IMR-90 (cell line): ENCODE measurements around the gene PDCD1LG2. TPM values are rescaled to one million over a fixed set of nuclear protein-coding genes. Genes with fewer than 3 reads are reported as not detected.

Experiments
- CEBPB ChIP-seq: IDR thresholded peaks from 2 replicates; pipeline ENCODE4 v1.6.1; 2012; ENCODE audit warnings: low read depth, low read length, improper control_type of control experiment
- CHD1 ChIP-seq: IDR thresholded peaks from 2 replicates; pipeline ENCODE4 v1.6.1; 2012; ENCODE audit warnings: low read depth, low read length, improper control_type of control experiment
- FOS ChIP-seq: fragments of 150-350 bp; IDR thresholded peaks from 2 replicates; pipeline ENCODE4 v1.6.1; 2016; ENCODE audit warnings: low read depth, low read length
- NFE2L2 ChIP-seq: fragments of 150-350 bp; IDR thresholded peaks from 2 replicates; pipeline ENCODE4 v1.6.1; 2016; ENCODE audit warnings: low read depth, mild to moderate bottlenecking, low read length
- POLR2A ChIP-seq: IDR thresholded peaks from 2 replicates; pipeline ENCODE4 v1.6.1; 2012; ENCODE audit warnings: mild to moderate bottlenecking, low read depth, low read length
- RCOR1 ChIP-seq: IDR thresholded peaks from 2 replicates; pipeline ENCODE4 v1.6.1; 2012; ENCODE audit warnings: mild to moderate bottlenecking, low read length, improper control_type of control experiment; ENCODE audit not compliant: insufficient replicate concordance
- RFX5 ChIP-seq: IDR thresholded peaks from 2 replicates; pipeline ENCODE4 v1.8.0; 2012; ENCODE audit warnings: low read depth, mild to moderate bottlenecking, low read length, moderate library complexity
- SMC3 ChIP-seq: fragments of 150-350 bp; IDR thresholded peaks from 2 replicates; pipeline ENCODE4 v1.6.1; 2016; ENCODE audit warnings: low read depth, mild to moderate bottlenecking, antibody characterized with exemption, low read length, moderate library complexity
- polyA plus RNA-seq, 3 experiments: library from polyadenylated mRNA; depleted of rRNA; stranded (reverse); fragments of >200 nt; gene quantifications; 2 replicates each; pipeline ENCODE4 v1.2.3, GENCODE V29; 2012; ENCODE audit warnings: low replicate concordance in 1 of 3
- total RNA-seq: library from RNA; depleted of rRNA; stranded (reverse); fragments of >200 nt; gene quantifications from 2 replicates; pipeline ENCODE4 v1.2.3, GENCODE V29; 2012

The PDCD1LG2 gene
- total and polyA plus RNA-seq, 2 of the 4 experiments (the other 2 are of a cell fraction), result 17.5 to 33.3 TPM

GRCh38 chr9:5512658-5513452, 2.5 kb downstream of the PDCD1LG2 start (continued):
- TF ChIP-seq CEBPB (no peak), NFE2L2 (no peak), POLR2A (no peak), RFX5 (no peak), CHD1 (no peak), SMC3 (no peak), RCOR1 (no peak), FOS (no peak)
